Endothelial cell of umbilical vein (primary cell): ENCODE results near the gene ARSK. TPM values are rescaled to one million over a fixed set of nuclear protein-coding genes. Genes with fewer than 3 reads are reported as not detected.

Experiments
- BruUV-seq: library from RNA; stranded (reverse); fragments of 400-500 nt; replicated peaks from 2 replicates; lab custom pipeline; 2021; lab: Mats Ljungman, UMichigan
- CTCF ChIA-PET: fragments of 300-600, 350-600 bp; sonication (Branson Sonifier 250); formaldehyde crosslinking; loops from one replicate; lab custom pipeline; 2021; ENCODE audit warnings: antibody characterized with exemption, inconsistent platforms; lab: Charles Lee
- POLR2A ChIA-PET: fragments of 300-600, 350-600 bp; sonication (Branson Sonifier 250); formaldehyde crosslinking; loops from one replicate; lab custom pipeline; 2021; ENCODE audit warnings: antibody characterized with exemption, inconsistent platforms; lab: Charles Lee
- DNase-seq: peaks from one replicate; pipeline ENCODE4 v3.0.0-alpha.2; 2011; ENCODE audit warnings: low read depth, low spot score
- FAIRE-seq: peaks from 2 replicates; lab custom pipeline; 2011; peaks lifted over from hg19 to GRCh38; lab: Jason Lieb, UNC
- H2AFZ ChIP-seq: 2 replicates; pipeline ENCODE4 v1.6.0; 2012; ENCODE audit warnings: low read depth, low read length, control low read depth, inconsistent platforms
- H3K27ac ChIP-seq: 2 replicates; pipeline ENCODE4 v1.5.1; 2011; ENCODE audit warnings: low read depth, mild to moderate bottlenecking, control low read depth, low read length, moderate library complexity; ENCODE audit not compliant: insufficient read depth
- H3K27me3 ChIP-seq, 2 experiments: 2 replicates each; pipeline versions ENCODE4 v1.6.0 to v1.6.1; 2011; ENCODE audit warnings: low read length in 2 of 2, mixed read lengths in 1 of 2; ENCODE audit not compliant: control insufficient read depth in 2 of 2, insufficient read depth in 2 of 2
- H3K36me3 ChIP-seq, 2 experiments: 2 replicates in 1 of 2; 3 replicates in 1 of 2; pipeline ENCODE4 v1.5.1; 2011; ENCODE audit warnings: low read length in 2 of 2, mild to moderate bottlenecking in 1 of 2, moderate library complexity in 1 of 2; ENCODE audit not compliant: control insufficient read depth in 2 of 2, insufficient read depth in 2 of 2; ENCODE audit errors: extremely low read depth in 1 of 2
- H3K4me1 ChIP-seq: 3 replicates; pipeline ENCODE4 v1.5.1; 2011; ENCODE audit warnings: mild to moderate bottlenecking, low read length; ENCODE audit not compliant: control insufficient read depth, insufficient read depth; ENCODE audit errors: extremely low read depth
- H3K4me2 ChIP-seq: 2 replicates; pipeline ENCODE4 v1.6.1; 2011; ENCODE audit warnings: low read length, control low read depth, mixed read lengths; ENCODE audit not compliant: insufficient read depth
- H3K4me3 ChIP-seq, 3 experiments: fragments of 200-600 bp in 1 of 3; sonication (generic), shearing (Covaris generic) in 1 of 3; replicated peaks in 1 of 3; 2 replicates each; pipeline ENCODE4 v1.5.1; 2011 to 2016; ENCODE audit warnings: control low read depth in 3 of 3, low read length in 3 of 3, mild to moderate bottlenecking in 2 of 3, inconsistent platforms in 1 of 3, low read depth in 1 of 3, moderate library complexity in 1 of 3; ENCODE audit not compliant: insufficient read depth in 1 of 3
- H3K79me2 ChIP-seq: 2 replicates; pipeline ENCODE4 v1.6.0; 2012; ENCODE audit warnings: low read length, inconsistent platforms; ENCODE audit not compliant: control insufficient read depth, insufficient read depth
- H3K9ac ChIP-seq: replicated peaks from 2 replicates; pipeline ENCODE3; 2011; ENCODE audit warnings: low read length, control low read depth; ENCODE audit not compliant: insufficient read depth; ENCODE audit errors: extremely low read depth
- H3K9me1 ChIP-seq: replicated peaks from 3 replicates; pipeline ENCODE4 v1.6.0; 2011; ENCODE audit warnings: mild to moderate bottlenecking, low read length; ENCODE audit not compliant: control insufficient read depth, insufficient read depth; ENCODE audit errors: extremely low read depth
- H3K9me3 ChIP-seq: replicated peaks from 2 replicates; pipeline ENCODE4 v1.5.1; 2012; ENCODE audit warnings: low read length, inconsistent platforms; ENCODE audit not compliant: control insufficient read depth, insufficient read depth
- H4K20me1 ChIP-seq: replicated peaks from 2 replicates; pipeline ENCODE3; 2011; ENCODE audit warnings: mild to moderate bottlenecking, low read length; ENCODE audit not compliant: control insufficient read depth, insufficient read depth; ENCODE audit errors: extremely low read depth
- EZH2 ChIP-seq: IDR thresholded peaks from 2 replicates; pipeline ENCODE4 v1.6.1; 2012; ENCODE audit warnings: borderline replicate concordance, low read depth, mild to moderate bottlenecking, moderate library complexity, low read length, inconsistent platforms; ENCODE audit not compliant: severe bottlenecking
- FOS ChIP-seq: IDR thresholded peaks from 2 replicates; pipeline ENCODE4 v1.6.1; 2011; ENCODE audit warnings: mild to moderate bottlenecking, low read length, moderate library complexity, borderline replicate concordance; ENCODE audit not compliant: insufficient read depth
- GATA2 ChIP-seq: IDR thresholded peaks from 2 replicates; pipeline ENCODE4 v1.7.0; 2011; ENCODE audit warnings: low read depth, mild to moderate bottlenecking, moderate library complexity, mixed read lengths, low read length; ENCODE audit not compliant: insufficient read length, insufficient read depth
- JUN ChIP-seq: IDR thresholded peaks from 2 replicates; pipeline ENCODE4 v1.6.1; 2011; ENCODE audit warnings: borderline replicate concordance, low read depth; ENCODE audit not compliant: insufficient read length, insufficient read depth
- MYC ChIP-seq: IDR thresholded peaks from one replicate; pipeline ENCODE4 v1.6.1; 2011; ENCODE audit warnings: mild to moderate bottlenecking, low read depth, low read length
- POLR2A ChIP-seq: IDR thresholded peaks from 2 replicates; pipeline ENCODE4 v1.6.1; 2012; ENCODE audit warnings: low read depth, mild to moderate bottlenecking, control low read depth, low read length
- POLR2AphosphoS5 ChIP-seq: IDR thresholded peaks from 2 replicates; pipeline ENCODE4 v1.6.1; 2012; ENCODE audit warnings: low read depth, mild to moderate bottlenecking, control low read depth, low read length, moderate library complexity; ENCODE audit not compliant: insufficient read depth
- dilution Hi-C: fragments of 300-500 bp; cut with MboI; formaldehyde crosslinking; loops from one replicate; pipeline ENCODE4 v1.15.0; 2019; ENCODE audit warnings: low sequenced_read_pairs; ENCODE audit not compliant: extremely low pct_ligation_motif_present
- intact Hi-C: fragments of 100-400 bp; cut with micrococcal nuclease; formaldehyde crosslinking; loops from one replicate; pipeline ENCODE4 v1.10.0; 2022
- polyA plus RNA-seq, 4 experiments: library from polyadenylated mRNA; depleted of rRNA in 3 of 4; stranded (reverse) in 3 of 4; unstranded in 1 of 4; fragments of >200 nt; gene quantifications; 2 replicates each; pipeline versions ENCODE4 v1.2.1 to v1.2.3, GENCODE V29; 2011 to 2012; ENCODE audit warnings: missing spikeins in 1 of 4
- total RNA-seq: library from RNA; stranded (reverse); gene quantifications from 2 replicates; pipeline ENCODE4 v1.2.3, GENCODE V29; 2021
- TF ChIP-seq, protein P1 (sequence below), 2 donors: IDR thresholded peaks; 1 replicate in 1 of 2; 2 replicates in 1 of 2; pipeline ENCODE4 v1.5.1; 2011; ENCODE audit warnings: low read length in 2 of 2, mild to moderate bottlenecking in 2 of 2, moderate library complexity in 2 of 2, control low read depth in 1 of 2, inconsistent platforms in 1 of 2, low read depth in 1 of 2; ENCODE audit not compliant: insufficient read depth in 1 of 2; ENCODE audit errors: extremely low read depth in 1 of 2
- TF ChIP-seq, protein P2 (sequence below): IDR thresholded peaks from 2 replicates; pipeline ENCODE4 v1.6.1; 2011; ENCODE audit not compliant: insufficient read depth, insufficient read length

ARSK gene
- total and polyA plus RNA-seq, 2 donors (not counting 3 experiments of a cell fraction or from before 2014, with no cell fraction given) = 3.7 to 4.9 TPM

DNA sequence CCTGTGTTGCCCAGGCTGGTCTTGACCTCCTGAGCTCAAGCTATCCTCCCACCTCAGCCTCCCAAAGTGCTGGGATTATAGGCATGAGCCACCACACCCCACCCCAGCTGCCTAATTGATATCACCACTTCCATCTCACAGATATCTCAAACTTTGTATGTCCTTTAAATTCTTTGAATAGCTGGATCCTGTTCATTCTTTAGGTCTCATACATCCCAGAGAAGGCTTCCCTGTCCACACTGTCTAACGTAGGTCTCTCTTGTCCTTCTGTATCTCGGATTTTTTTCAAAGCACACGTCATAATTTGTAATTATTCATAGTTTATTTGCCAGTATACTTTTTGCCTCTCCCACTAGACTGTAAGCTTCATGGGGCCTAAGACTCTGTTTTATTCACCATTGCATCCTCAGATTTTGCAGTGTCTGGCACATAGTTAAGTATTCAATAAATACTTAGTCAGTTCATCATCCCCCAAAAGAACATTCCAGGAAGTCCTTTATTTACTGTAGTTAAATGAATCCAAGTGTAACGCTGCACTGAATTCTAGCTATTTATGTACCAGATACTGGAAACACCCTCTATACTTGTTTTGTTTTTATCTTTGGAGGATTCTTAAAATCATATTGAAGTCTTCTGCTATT, 10.5 kb downstream of the ARSK start:
- no peak for FAIRE-seq

More for the DNA sequence above, 10.5 kb downstream of the ARSK start:
- Histone ChIP-seq H3K4me2 (no peak overlapping the region), H3K27ac (no peak overlapping the region), H3K36me3 (peaks cover 0 to 2% of the 10 kb centered on the region in 2 experiments), H2AFZ (no peak overlapping the region), H3K9ac (no peak overlapping the region), H3K27me3 (no peaks in the 10 kb centered on the region), H3K79me2 (no peaks in the 10 kb centered on the region), H3K9me1 (no peaks in the 10 kb centered on the region), H3K9me3 (no peaks in the 10 kb centered on the region), H3K4me1 (peaks cover 5% of the 10 kb centered on the region), H3K4me3 (no peak overlapping the region), H4K20me1 (no peaks in the 10 kb centered on the region)
- TF ChIP-seq FOS = no peak
- TF ChIP-seq EZH2 = no peak
- TF ChIP-seq, protein P1, sequence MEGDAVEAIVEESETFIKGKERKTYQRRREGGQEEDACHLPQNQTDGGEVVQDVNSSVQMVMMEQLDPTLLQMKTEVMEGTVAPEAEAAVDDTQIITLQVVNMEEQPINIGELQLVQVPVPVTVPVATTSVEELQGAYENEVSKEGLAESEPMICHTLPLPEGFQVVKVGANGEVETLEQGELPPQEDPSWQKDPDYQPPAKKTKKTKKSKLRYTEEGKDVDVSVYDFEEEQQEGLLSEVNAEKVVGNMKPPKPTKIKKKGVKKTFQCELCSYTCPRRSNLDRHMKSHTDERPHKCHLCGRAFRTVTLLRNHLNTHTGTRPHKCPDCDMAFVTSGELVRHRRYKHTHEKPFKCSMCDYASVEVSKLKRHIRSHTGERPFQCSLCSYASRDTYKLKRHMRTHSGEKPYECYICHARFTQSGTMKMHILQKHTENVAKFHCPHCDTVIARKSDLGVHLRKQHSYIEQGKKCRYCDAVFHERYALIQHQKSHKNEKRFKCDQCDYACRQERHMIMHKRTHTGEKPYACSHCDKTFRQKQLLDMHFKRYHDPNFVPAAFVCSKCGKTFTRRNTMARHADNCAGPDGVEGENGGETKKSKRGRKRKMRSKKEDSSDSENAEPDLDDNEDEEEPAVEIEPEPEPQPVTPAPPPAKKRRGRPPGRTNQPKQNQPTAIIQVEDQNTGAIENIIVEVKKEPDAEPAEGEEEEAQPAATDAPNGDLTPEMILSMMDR (IDR thresholded peaks at IDR 0.05; ENCODE audit: extremely low read depth in 1 of 2, insufficient read depth in 1 of 2, low read depth in 1 of 2, low read length in 2 of 2) = no peak
- TF ChIP-seq GATA2 = no peak
- TF ChIP-seq POLR2AphosphoS5 = no peak
- TF ChIP-seq, protein P2, sequence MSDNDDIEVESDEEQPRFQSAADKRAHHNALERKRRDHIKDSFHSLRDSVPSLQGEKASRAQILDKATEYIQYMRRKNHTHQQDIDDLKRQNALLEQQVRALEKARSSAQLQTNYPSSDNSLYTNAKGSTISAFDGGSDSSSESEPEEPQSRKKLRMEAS = no peak
- no peak for TF ChIP-seq POLR2A
- no peak for TF ChIP-seq MYC
- no peak for TF ChIP-seq JUN
- ChIA-PET POLR2A (no interaction called here), CTCF (interaction anchor here (1.1 to 1.4 kb wide), 3 partner anchors 11 to 16 kb away, joined by 3 to 4 read pairs (median 3); partner anchors contain the start of genes ARSK and SKIC3)
- dilution Hi-C loops (no loop called here), intact Hi-C loops (no loop called here)
- no peak for DNase-seq
- no TSS peak for BruUV-seq
